Stomach (tissue), 4 donors: ENCODE data around the gene SPG7.

Experiments
- CTCF ChIP-seq, 7 experiments: fragments of 450-650 bp in 4 of 7; fragments of 200-600 bp in 3 of 7; sonication (generic) in 3 of 7; IDR thresholded peaks; one replicate each; pipeline ENCODE4 v1.5.1; 2016 to 2019; ENCODE audit warnings: antibody characterized with exemption in 7 of 7, control low read depth in 2 of 7, mild to moderate bottlenecking in 1 of 7
- EP300 ChIP-seq: sonication (generic); formaldehyde crosslinking; IDR thresholded peaks from one replicate; pipeline ENCODE4 v1.6.1; 2017; ENCODE audit warnings: antibody characterized with exemption
- POLR2A ChIP-seq, 4 donors: fragments of 450-650 bp; IDR thresholded peaks; one replicate each; pipeline ENCODE4 v1.6.1; 2016; ENCODE audit warnings: antibody characterized with exemption in 4 of 4, control low read depth in 2 of 4, mild to moderate bottlenecking in 1 of 4, moderate library complexity in 1 of 4
- POLR2AphosphoS5 ChIP-seq, 3 donors: sonication (generic); formaldehyde crosslinking; IDR thresholded peaks; one replicate each; pipeline ENCODE4 v1.6.1; 2016; ENCODE audit warnings: antibody characterized with exemption in 3 of 3

- TF ChIP-seq CTCF (IDR thresholded peaks at IDR 0.05) = no peak
- TF ChIP-seq EP300 = no peak
- no peak for TF ChIP-seq POLR2AphosphoS5 (IDR thresholded peaks at IDR 0.05)
- no peak for TF ChIP-seq POLR2A (IDR thresholded peaks at IDR 0.05)
Measured at GRCh38 chr16:89485701-89486246, 22.4 kb upstream of the SPG7 start.
